K562 (cell line): Measurements from ENCODE around the gene MARK4. TPM values are rescaled to one million over a fixed set of nuclear protein-coding genes. Genes with fewer than 3 reads are reported as not detected.

Experiments
- ATAC-seq: fragments of 200-7000 bp; cut with Tn5 transposase; 3 replicates; pipeline ENCODE4 v1.9.1; 2020; ENCODE audit warnings: moderate library complexity
- BruUV-seq: library from RNA; stranded (reverse); fragments of 400-500 nt; replicated peaks from 2 replicates; lab custom pipeline; 2021; lab: Mats Ljungman, UMichigan
- CTCF ChIA-PET: fragments of 300-600 bp; formaldehyde crosslinking; extraction: SDS; loops from one replicate; lab custom pipeline; 2021; ENCODE audit warnings: low intra/inter-chr PET ratio; lab: Yijun Ruan, JAX
- POLR2A ChIA-PET: fragments of 300-600, 350-650 bp; sonication (Branson Sonifier 250); formaldehyde crosslinking; extraction: SDS; loops from one replicate; lab custom pipeline; 2021; ENCODE audit warnings: antibody characterized with exemption, inconsistent platforms; lab: Yijun Ruan, JAX
- DNase-seq, 4 experiments: peaks; one replicate each; pipeline versions ENCODE4 v3.0.0 to v3.0.0-alpha.2; 2011 to 2018; ENCODE audit warnings: low spot score in 3 of 4, mixed read lengths in 3 of 4; ENCODE audit errors: extremely low read depth in 1 of 4
- FAIRE-seq: peaks from 2 replicates; lab custom pipeline; 2011; peaks lifted over from hg19 to GRCh38; lab: Jason Lieb, UNC
- H2AFZ ChIP-seq: 2 replicates; pipeline ENCODE4 v1.6.0; 2011; ENCODE audit warnings: low read depth, low read length, control low read depth, inconsistent platforms
- H3K27ac ChIP-seq: fragments of 200-600 bp; 3 replicates; pipeline ENCODE4 v1.8.0; 2011; ENCODE audit warnings: low read depth, mild to moderate bottlenecking, control low read depth, inconsistent platforms, low read length, moderate library complexity, mixed read lengths; ENCODE audit errors: extremely low read depth
- H3K27me3 ChIP-seq, 2 experiments: fragments of 300-600 bp in 1 of 2; 2 replicates in 1 of 2; 3 replicates in 1 of 2; pipeline versions ENCODE4 v1.6.0 to v1.8.0; 2011; ENCODE audit warnings: inconsistent platforms in 2 of 2, low read length in 2 of 2, mild to moderate bottlenecking in 1 of 2, mixed read lengths in 1 of 2, moderate library complexity in 1 of 2; ENCODE audit not compliant: control insufficient read depth in 2 of 2, insufficient read depth in 2 of 2
- H3K36me3 ChIP-seq: fragments of 300-600 bp; 3 replicates; pipeline ENCODE4 v1.8.0; 2011; ENCODE audit warnings: mild to moderate bottlenecking, low read length, inconsistent platforms; ENCODE audit not compliant: control insufficient read depth, insufficient read depth
- H3K4me1 ChIP-seq, 2 experiments: fragments of 200-600 bp in 1 of 2; replicated peaks in 1 of 2; 2 replicates in 1 of 2; 3 replicates in 1 of 2; pipeline versions ENCODE4 v1.5.1 to v1.8.0; 2011; ENCODE audit warnings: inconsistent platforms in 2 of 2, low read length in 2 of 2, mild to moderate bottlenecking in 1 of 2, mixed read lengths in 1 of 2, moderate library complexity in 1 of 2; ENCODE audit not compliant: control insufficient read depth in 2 of 2, insufficient read depth in 2 of 2
- H3K4me2 ChIP-seq: 2 replicates; pipeline ENCODE4 v1.6.1; 2011; ENCODE audit warnings: low read length, control low read depth, inconsistent platforms, mixed read lengths; ENCODE audit not compliant: insufficient read depth
- H3K4me3 ChIP-seq: fragments of 200-600 bp; sonication (generic), shearing (Covaris generic); 2 replicates; pipeline ENCODE4 v1.5.1; 2016; ENCODE audit warnings: control low read depth, inconsistent platforms
- H3K79me2 ChIP-seq: fragments of 200-600 bp; 3 replicates; pipeline ENCODE4 v1.8.0; 2011; ENCODE audit warnings: low read length, inconsistent platforms; ENCODE audit not compliant: control insufficient read depth, insufficient read depth
- H3K9ac ChIP-seq, 2 experiments: 2 replicates each; pipeline versions ENCODE4 v1.6.0 to v1.6.1; 2011; ENCODE audit warnings: low read depth in 2 of 2, low read length in 2 of 2, control low read depth in 1 of 2, inconsistent platforms in 1 of 2, mild to moderate bottlenecking in 1 of 2, mixed read lengths in 1 of 2; ENCODE audit not compliant: insufficient read depth in 1 of 2
- H3K9me1 ChIP-seq: one replicate; pipeline ENCODE4 v1.6.0; 2011; ENCODE audit warnings: inconsistent platforms, mild to moderate bottlenecking, low read length, moderate library complexity; ENCODE audit not compliant: control insufficient read depth, insufficient read depth
- H3K9me3 ChIP-seq: replicated peaks from 2 replicates; pipeline ENCODE4 v1.5.1; 2011; ENCODE audit warnings: low read depth, low read length, inconsistent platforms; ENCODE audit not compliant: control insufficient read depth, insufficient read depth
- H4K20me1 ChIP-seq: replicated peaks from 2 replicates; pipeline ENCODE4 v1.6.1; 2011; ENCODE audit warnings: low read length, inconsistent platforms, mixed read lengths; ENCODE audit not compliant: control insufficient read depth, insufficient read depth
- BHLHE40 ChIP-seq: IDR thresholded peaks from 2 replicates; pipeline ENCODE4 v1.6.1; 2011; ENCODE audit warnings: low read length, improper control_type of control experiment
- CBFA2T3 ChIP-seq: fragments of 450-650 bp; IDR thresholded peaks from 2 replicates; pipeline ENCODE4 v1.6.1; 2017
- EGR1 ChIP-seq: fragments of 450-650 bp; conservative IDR thresholded peaks from 2 replicates; pipeline ENCODE4 v1.6.1; 2017; ENCODE audit warnings: mild to moderate bottlenecking
- EP300 ChIP-seq: IDR thresholded peaks from 2 replicates; pipeline ENCODE4 v1.6.1; 2012; ENCODE audit warnings: low read length, improper control_type of control experiment
- FOXO4 ChIP-seq: fragments of 450-650 bp; formaldehyde crosslinking; IDR thresholded peaks from 2 replicates; pipeline ENCODE4 v1.4.0; 2020; ENCODE audit warnings: mild to moderate bottlenecking, moderate library complexity
- HDGF ChIP-seq: fragments of 450-650 bp; IDR thresholded peaks from 2 replicates; pipeline ENCODE4 v1.6.1; 2016
- JUN ChIP-seq, 2 experiments: sonication (generic) in 1 of 2; formaldehyde crosslinking in 1 of 2; IDR thresholded peaks; 2 replicates each; pipeline versions ENCODE4 v1.6.1 to v1.8.0; 2012 to 2022; ENCODE audit warnings: borderline replicate concordance in 2 of 2, mild to moderate bottlenecking in 2 of 2, improper control_type of control experiment in 1 of 2, low read depth in 1 of 2, low read length in 1 of 2, missing genetic modification reagents in 1 of 2
- KDM2B ChIP-seq: fragments of 250-450 bp; sonication (Bioruptor Pico); IDR thresholded peaks from 2 replicates; pipeline ENCODE4 v1.8.0; 2021; ENCODE audit warnings: mild to moderate bottlenecking, moderate library complexity
- KLF13 ChIP-seq: fragments of 450-650 bp; IDR thresholded peaks from 2 replicates; pipeline ENCODE4 v1.6.1; 2016; ENCODE audit warnings: missing genetic modification characterization, low read depth, mild to moderate bottlenecking, missing compliant biosample characterization, moderate library complexity, borderline replicate concordance
- NCOA6 ChIP-seq: fragments of 450-650 bp; IDR thresholded peaks from 2 replicates; pipeline ENCODE4 v1.6.1; 2017; ENCODE audit warnings: mild to moderate bottlenecking
- NEUROD1 ChIP-seq: fragments of 150-350 bp; IDR thresholded peaks from 2 replicates; pipeline ENCODE4 v1.6.1; 2014; ENCODE audit warnings: borderline replicate concordance, low read length, low read depth; ENCODE audit not compliant: partially characterized antibody
- RBM25 ChIP-seq: fragments of 200-400 bp; formaldehyde crosslinking; IDR thresholded peaks from 2 replicates; pipeline ENCODE4 v1.6.1; 2018; ENCODE audit warnings: low read length, low read depth, moderate library complexity; ENCODE audit not compliant: severe bottlenecking
- UBTF ChIP-seq, 2 experiments: IDR thresholded peaks; 2 replicates each; pipeline ENCODE4 v1.6.1; 2012; ENCODE audit warnings: improper control_type of control experiment in 2 of 2, low read depth in 2 of 2, low read length in 2 of 2, borderline replicate concordance in 1 of 2
- ZBTB33 ChIP-seq: sonication (generic); formaldehyde crosslinking; IDR thresholded peaks from 2 replicates; pipeline ENCODE4 v1.8.1; 2023; ENCODE audit warnings: mild to moderate bottlenecking, missing genetic modification reagents
- ZC3H4 ChIP-seq: sonication (generic); formaldehyde crosslinking; IDR thresholded peaks from 2 replicates; pipeline ENCODE4 v1.9.0; 2021; ENCODE audit warnings: missing genetic modification reagents, borderline replicate concordance
- ZNF134 ChIP-seq: fragments of 250-450 bp; sonication (Bioruptor Pico); conservative IDR thresholded peaks from 2 replicates; pipeline ENCODE4 v1.4.0; 2020
- ZNF551 ChIP-seq: fragments of 250-450 bp; sonication (Bioruptor Pico); IDR thresholded peaks from 2 replicates; pipeline ENCODE4 v1.5.0; 2021; ENCODE audit warnings: mild to moderate bottlenecking, moderate library complexity
- WGBS: fragments of 100-300 bp; shearing (Covaris generic); methylation state at CpG from one replicate; pipeline ENCODE4 v1.1.6; 2016; ENCODE audit warnings: low coverage, mixed read lengths; ENCODE audit not compliant: insufficient coverage; ENCODE audit errors: missing lambda C conversion rate; 5-methylcytosine and 5-hydroxymethylcytosine counted together
- in situ Hi-C: fragments of 300-500 bp; cut with MboI; formaldehyde crosslinking; loops from 4 replicates; pipeline ENCODE4 v1.15.0; 2018; ENCODE audit warnings: inconsistent platforms, mixed read lengths
- intact Hi-C: fragments of 100-400 bp; cut with micrococcal nuclease; formaldehyde crosslinking; loops from 2 replicates; pipeline ENCODE4 v1.14.2; 2022
- polyA plus RNA-seq, 8 experiments: library from polyadenylated mRNA; depleted of rRNA in 4 of 8; stranded (reverse) in 5 of 8; unstranded in 3 of 8; fragments of >200 nt; fragmentation: Nextera tagmentation in 2 of 8; fragmentation: Illumina TruSeq in 1 of 8; extraction: Ambion mirVana in 2 of 8; extraction: Trizol in 1 of 8; gene quantifications; 2 replicates each; pipeline versions ENCODE4 v1.2.1 to v1.2.3, GENCODE V29; 2011 to 2014; ENCODE audit warnings: inconsistent platforms in 1 of 8, missing spikeins in 1 of 8
- total RNA-seq, 7 experiments: library from RNA; depleted of rRNA in 6 of 7; stranded (reverse); fragments of >200 nt in 6 of 7; fragmentation: Illumina TruSeq in 2 of 7; extraction: Trizol in 2 of 7; gene quantifications; 2 replicates each; pipeline versions ENCODE4 v1.2.1 to v1.2.3, GENCODE V29; 2011 to 2021; ENCODE audit warnings: low replicate concordance in 1 of 7

MARK4 gene
- total and polyA plus RNA-seq, 9 of the 15 experiments (the other 6 are each of a cell fraction or from before 2014, with no cell fraction given): 0.52 to 29.4 (median 8.6) TPM

- TSS peak; percentile 40 for BruUV-seq
- H3K9me1 ChIP-seq: no peaks in the 10 kb centered on the region
- in situ Hi-C loops (no loop called here), intact Hi-C loops (no loop called here)
- no peak overlapping the region for H3K4me3 ChIP-seq
- ChIA-PET CTCF (no interaction called here), POLR2A (interaction anchor here (1.5 kb wide), 1 partner anchor 12 kb away, joined by 5 read pairs; no protein-coding TSS in a partner anchor)
- H3K9me3 ChIP-seq: no peaks in the 10 kb centered on the region
- DNase-seq (peak in 2 of 4 experiments; percentile 44 to 49), FAIRE-seq (no peak), ATAC-seq (peak; percentile 60)
- peaks cover 41% of the 10 kb centered on the region for H3K79me2 ChIP-seq
- H3K4me2 ChIP-seq: no peak overlapping the region
- H3K9ac ChIP-seq: peak overlapping the region in 1 of 2 experiments; percentile 88; a peak in 2 of 4 replicates
- 50% methylated on average over 8 of the region's 9 CpGs for WGBS
- H3K36me3 ChIP-seq: peaks cover 14% of the 10 kb centered on the region; the same call in 2 of the 3 replicates
- H3K4me1 ChIP-seq: peaks cover 11 to 44% of the 10 kb centered on the region in 2 experiments
- no peaks in the 10 kb centered on the region for H3K27me3 ChIP-seq
- H2AFZ ChIP-seq: no peak overlapping the region
- H3K27ac ChIP-seq: no peak overlapping the region
- peaks cover 15% of the 10 kb centered on the region for H4K20me1 ChIP-seq
- TF ChIP-seq EGR1 (peak; percentile 59), EP300 (no peak), BHLHE40 (0 out of 2 replicates have a peak, but pooled peaks have one; percentile 19), ZNF551 (CRISPR knock-in tag) (no peak), FOXO4 (CRISPR knock-in tag) (no peak), ZC3H4 (CRISPR knock-in tag) (no peak), RBM25 (peak; percentile 21), CBFA2T3 (0 out of 2 replicates have a peak, but pooled peaks have one; percentile 8), KDM2B (no peak), JUN (IDR thresholded peaks at IDR 0.05; ENCODE audit: borderline replicate concordance, low read depth, low read length) (no peak), JUN (CRISPR knock-in tag; IDR thresholded peaks at IDR 0.05; ENCODE audit: borderline replicate concordance) (0 out of 2 replicates have a peak, but pooled peaks have one; percentile 31), UBTF (IDR thresholded peaks at IDR 0.05; ENCODE audit: borderline replicate concordance in 1 of 2, low read depth in 2 of 2, low read length in 2 of 2) (0 out of 4 replicates have a peak, but pooled peaks of 1 of the 2 experiments have one; percentile 19), ZNF134 (CRISPR knock-in tag) (no peak), HDGF (0 out of 2 replicates have a peak, but pooled peaks have one; percentile 13), NEUROD1 (no peak), KLF13 (tag) (no peak), NCOA6 (no peak), ZBTB33 (CRISPR knock-in tag) (peak; percentile 60)
Observed at GRCh38 chr19:45255611-45256157, 4.6 kb downstream of the MARK4 start.
